ENCODE data around the gene ARHGEF28.

DNA sequence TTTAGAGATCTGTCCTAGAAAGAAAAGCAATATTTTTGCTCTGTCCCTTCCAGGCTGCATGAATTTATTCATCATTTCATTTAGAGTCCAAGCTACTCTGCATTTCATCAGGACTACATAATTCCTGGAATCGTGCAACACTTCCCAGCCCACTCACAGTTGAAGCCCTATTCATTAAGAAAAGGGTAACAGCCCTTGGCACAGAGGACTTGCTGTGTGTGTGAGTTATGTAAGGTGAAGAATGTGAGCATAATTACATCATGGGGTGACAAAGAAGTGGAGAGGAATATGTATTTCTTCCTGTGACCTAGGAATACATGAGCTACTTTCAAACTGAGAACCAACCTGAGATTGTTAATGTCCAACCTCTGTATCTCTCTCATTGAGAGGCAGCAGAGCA lies 317.4 kb downstream of the ARHGEF28 start:
- TF ChIP-seq, protein P1, sequence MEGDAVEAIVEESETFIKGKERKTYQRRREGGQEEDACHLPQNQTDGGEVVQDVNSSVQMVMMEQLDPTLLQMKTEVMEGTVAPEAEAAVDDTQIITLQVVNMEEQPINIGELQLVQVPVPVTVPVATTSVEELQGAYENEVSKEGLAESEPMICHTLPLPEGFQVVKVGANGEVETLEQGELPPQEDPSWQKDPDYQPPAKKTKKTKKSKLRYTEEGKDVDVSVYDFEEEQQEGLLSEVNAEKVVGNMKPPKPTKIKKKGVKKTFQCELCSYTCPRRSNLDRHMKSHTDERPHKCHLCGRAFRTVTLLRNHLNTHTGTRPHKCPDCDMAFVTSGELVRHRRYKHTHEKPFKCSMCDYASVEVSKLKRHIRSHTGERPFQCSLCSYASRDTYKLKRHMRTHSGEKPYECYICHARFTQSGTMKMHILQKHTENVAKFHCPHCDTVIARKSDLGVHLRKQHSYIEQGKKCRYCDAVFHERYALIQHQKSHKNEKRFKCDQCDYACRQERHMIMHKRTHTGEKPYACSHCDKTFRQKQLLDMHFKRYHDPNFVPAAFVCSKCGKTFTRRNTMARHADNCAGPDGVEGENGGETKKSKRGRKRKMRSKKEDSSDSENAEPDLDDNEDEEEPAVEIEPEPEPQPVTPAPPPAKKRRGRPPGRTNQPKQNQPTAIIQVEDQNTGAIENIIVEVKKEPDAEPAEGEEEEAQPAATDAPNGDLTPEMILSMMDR (IDR thresholded peaks at IDR 0.05 in 4 of 5, conservative IDR thresholded peaks at IDR 0.05 in 1 of 5), result no peak
- TF ChIP-seq POLR2A (IDR thresholded peaks at IDR 0.05), result no peak
